ENCODE measurements around the gene DNAH8. TPM values are rescaled to one million over a fixed set of nuclear protein-coding genes. Genes with fewer than 3 reads are reported as not detected.
"Not testable (repeated sequence)": the region's sequence is repeated elsewhere in the genome, so short reads cannot be mapped to it uniquely, and the experiment has no call there.

DNAH8 gene
- total RNA-seq, 4 donors from 2014 or later = not detected

DNA sequence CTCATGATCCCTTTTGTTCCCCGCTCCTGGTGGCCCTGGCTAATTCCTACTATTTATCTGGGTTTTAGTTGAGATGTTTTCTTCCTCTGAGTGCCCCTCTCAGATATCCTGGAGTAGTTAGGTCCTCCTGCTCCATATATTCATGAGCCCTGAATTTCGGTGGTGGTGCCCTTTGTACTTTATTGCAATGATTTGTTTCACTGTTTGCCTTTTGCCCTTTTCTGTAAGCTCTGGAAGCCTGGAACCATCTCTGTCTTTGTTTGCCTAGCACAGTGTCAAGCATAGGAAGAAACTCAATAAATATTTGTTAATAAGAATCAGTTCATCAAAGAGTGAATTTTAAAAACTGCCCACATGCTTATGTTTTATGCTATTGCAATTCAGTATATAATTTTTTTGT lies 144.9 kb downstream of the DNAH8 start:
- DNase-seq (ENCODE audit: low spot score) = no peak

GRCh38 chr6:38861926-38862401 lies 146.9 kb downstream of the DNAH8 start:
- TF ChIP-seq, protein P1, sequence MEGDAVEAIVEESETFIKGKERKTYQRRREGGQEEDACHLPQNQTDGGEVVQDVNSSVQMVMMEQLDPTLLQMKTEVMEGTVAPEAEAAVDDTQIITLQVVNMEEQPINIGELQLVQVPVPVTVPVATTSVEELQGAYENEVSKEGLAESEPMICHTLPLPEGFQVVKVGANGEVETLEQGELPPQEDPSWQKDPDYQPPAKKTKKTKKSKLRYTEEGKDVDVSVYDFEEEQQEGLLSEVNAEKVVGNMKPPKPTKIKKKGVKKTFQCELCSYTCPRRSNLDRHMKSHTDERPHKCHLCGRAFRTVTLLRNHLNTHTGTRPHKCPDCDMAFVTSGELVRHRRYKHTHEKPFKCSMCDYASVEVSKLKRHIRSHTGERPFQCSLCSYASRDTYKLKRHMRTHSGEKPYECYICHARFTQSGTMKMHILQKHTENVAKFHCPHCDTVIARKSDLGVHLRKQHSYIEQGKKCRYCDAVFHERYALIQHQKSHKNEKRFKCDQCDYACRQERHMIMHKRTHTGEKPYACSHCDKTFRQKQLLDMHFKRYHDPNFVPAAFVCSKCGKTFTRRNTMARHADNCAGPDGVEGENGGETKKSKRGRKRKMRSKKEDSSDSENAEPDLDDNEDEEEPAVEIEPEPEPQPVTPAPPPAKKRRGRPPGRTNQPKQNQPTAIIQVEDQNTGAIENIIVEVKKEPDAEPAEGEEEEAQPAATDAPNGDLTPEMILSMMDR (IDR thresholded peaks at IDR 0.05) = no peak
- DNase-seq (ENCODE audit: low spot score) = no peak
- no peak for ATAC-seq (ENCODE audit: low FRiP score)

More for the DNA sequence above, 144.9 kb downstream of the DNAH8 start:
- TF ChIP-seq, protein P1 (IDR thresholded peaks at IDR 0.05) = no peak
- no peak for ATAC-seq (ENCODE audit: low FRiP score)

- no peak for ATAC-seq (ENCODE audit: low FRiP score)
- TF ChIP-seq, protein P1 (IDR thresholded peaks at IDR 0.05) = no peak
- DNase-seq (ENCODE audit: low spot score) = no peak
Measured at GRCh38 chr6:38865521-38866174, 150.5 kb downstream of the DNAH8 start.

DNA sequence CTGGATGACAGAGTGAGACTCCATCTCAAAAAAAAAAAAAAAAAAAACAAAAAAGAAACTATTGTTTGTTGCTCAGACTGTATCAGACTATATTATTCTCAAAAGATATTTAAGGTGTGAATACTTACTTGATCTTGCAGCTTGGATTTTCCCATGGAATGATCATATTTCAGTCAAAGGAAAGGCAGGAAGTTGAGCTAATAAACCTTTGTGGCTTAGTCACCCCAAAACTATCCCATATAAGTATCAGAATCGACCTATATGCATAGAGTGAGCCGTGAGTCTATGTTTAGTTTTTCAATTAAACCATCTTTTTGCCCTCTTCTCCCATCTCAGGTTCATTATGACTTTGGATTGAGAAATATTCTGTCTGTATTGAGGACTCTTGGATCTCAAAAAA lies 152.6 kb downstream of the DNAH8 start:
- ATAC-seq (ENCODE audit: low FRiP score) (no peak), DNase-seq (ENCODE audit: low spot score) (no peak)
- TF ChIP-seq, protein P1 (IDR thresholded peaks at IDR 0.05) = no peak

GRCh38 chr6:38871741-38872568 lies 156.8 kb downstream of the DNAH8 start:
- ATAC-seq (ENCODE audit: low FRiP score) (no peak), DNase-seq (ENCODE audit: low spot score) (peak; percentile 31)
- TF ChIP-seq, protein P1 (IDR thresholded peaks at IDR 0.05) = no peak

DNA sequence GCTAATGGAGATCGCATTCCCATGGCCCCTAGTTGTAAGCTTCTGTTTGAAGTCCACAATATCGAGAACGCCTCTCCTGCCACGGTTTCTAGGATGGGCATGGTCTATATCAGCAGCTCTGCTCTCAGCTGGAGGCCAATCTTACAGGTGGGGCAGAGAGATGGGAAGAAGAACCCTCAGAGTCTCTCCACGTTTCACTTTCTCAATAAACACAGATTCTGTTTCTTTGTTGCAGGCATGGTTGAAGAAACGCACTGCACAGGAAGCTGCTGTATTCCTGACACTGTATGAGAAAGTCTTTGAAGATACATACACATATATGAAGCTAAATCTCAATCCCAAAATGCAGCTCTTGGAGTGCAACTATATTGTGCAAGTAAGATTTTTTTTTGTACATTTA lies 157.9 kb downstream of the DNAH8 start:
- ATAC-seq (ENCODE audit: low FRiP score) (no peak), DNase-seq (ENCODE audit: low spot score) (no peak)
- TF ChIP-seq, protein P1 (IDR thresholded peaks at IDR 0.05) = no peak

DNA sequence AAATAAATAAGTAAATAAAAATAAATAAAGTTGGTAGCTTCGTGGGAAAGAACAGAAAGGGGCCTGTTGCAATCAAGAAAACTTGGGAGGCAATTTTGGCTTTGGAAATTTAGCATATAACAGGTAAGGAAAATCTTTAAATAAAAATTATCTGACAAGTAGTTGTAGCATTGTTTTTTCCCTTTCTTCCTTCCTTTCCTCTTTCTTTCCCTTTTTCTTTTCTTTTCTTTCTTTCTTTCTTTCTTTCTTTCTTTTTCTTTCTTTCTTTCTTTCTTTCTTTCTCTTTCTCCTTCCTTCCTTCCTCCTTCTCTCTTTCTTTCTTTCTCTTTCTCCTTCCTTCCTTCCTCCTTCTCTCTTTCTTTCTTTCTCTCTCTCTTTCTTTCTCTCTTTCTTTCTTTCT lies 158.7 kb downstream of the DNAH8 start:
- not testable (repeated sequence) for DNase-seq (ENCODE audit: low spot score); ATAC-seq (ENCODE audit: low FRiP score)

Measured in omental fat pad (tissue), 4 donors.